HepG2 (cell line): Measurements from ENCODE around the gene CDC6. TPM values are rescaled to one million over a fixed set of nuclear protein-coding genes. Genes with fewer than 3 reads are reported as not detected.
A peak's percentile ranks its signal among the peaks of the same experiment; 100 is the strongest.

Source experiments
- AHR ChIP-seq: IDR thresholded peaks from 2 replicates; pipeline ENCODE4 v1.6.1; 2018; ENCODE audit warnings: missing genetic modification reagents, missing compliant biosample characterization
- ARHGAP35 ChIP-seq: sonication (generic); formaldehyde crosslinking; IDR thresholded peaks from 2 replicates; pipeline ENCODE4 v1.9.0; 2022; ENCODE audit warnings: mild to moderate bottlenecking, inconsistent platforms, moderate library complexity, missing genetic modification reagents, borderline replicate concordance
- BCL6 ChIP-seq: IDR thresholded peaks from 2 replicates; pipeline ENCODE4 v1.6.1; 2016; ENCODE audit warnings: missing genetic modification reagents, missing compliant biosample characterization
- KDM1A ChIP-seq: IDR thresholded peaks from 2 replicates; pipeline ENCODE4 v1.6.1; 2016; ENCODE audit warnings: missing compliant biosample characterization
- MTF2 ChIP-seq: sonication (generic); formaldehyde crosslinking; IDR thresholded peaks from 2 replicates; pipeline ENCODE4 v1.5.0; 2020; ENCODE audit warnings: missing genetic modification reagents, borderline replicate concordance
- NR2F6 ChIP-seq, 2 experiments: IDR thresholded peaks; 2 replicates each; pipeline ENCODE4 v1.6.1; 2016; ENCODE audit warnings: antibody characterized with exemption in 1 of 2, mild to moderate bottlenecking in 1 of 2
- SALL2 ChIP-seq: sonication (generic); formaldehyde crosslinking; IDR thresholded peaks from 2 replicates; pipeline ENCODE4 v1.8.1; 2023; ENCODE audit warnings: mild to moderate bottlenecking, missing genetic modification reagents, inconsistent platforms
- SIN3B ChIP-seq: fragments of 150-350 bp; IDR thresholded peaks from 2 replicates; pipeline ENCODE4 v1.6.1; 2014; ENCODE audit warnings: low read length
- SNRNP70 ChIP-seq: fragments of 200-400 bp; formaldehyde crosslinking; IDR thresholded peaks from 2 replicates; pipeline ENCODE4 v1.6.1; 2017; ENCODE audit warnings: mild to moderate bottlenecking, low read depth, low read length, moderate library complexity
- STAT5B ChIP-seq: sonication (generic); formaldehyde crosslinking; IDR thresholded peaks from 2 replicates; pipeline ENCODE4 v1.4.0; 2020; ENCODE audit warnings: missing genetic modification reagents
- TEAD2 ChIP-seq: sonication (generic); formaldehyde crosslinking; IDR thresholded peaks from 2 replicates; pipeline ENCODE4 v1.9.0; 2021; ENCODE audit warnings: missing genetic modification reagents
- THYN1 ChIP-seq: sonication (generic); formaldehyde crosslinking; IDR thresholded peaks from 2 replicates; pipeline ENCODE4 v1.8.1; 2023; ENCODE audit warnings: low read depth, mild to moderate bottlenecking, moderate library complexity, missing genetic modification reagents, borderline replicate concordance
- XRCC5 ChIP-seq: fragments of 200-400 bp; formaldehyde crosslinking; optimal IDR thresholded peaks from 2 replicates; pipeline ENCODE3; 2017; ENCODE audit warnings: mild to moderate bottlenecking, low read length
- ZC3H4 ChIP-seq: sonication (generic); formaldehyde crosslinking; IDR thresholded peaks from 2 replicates; pipeline ENCODE4 v1.4.0; 2020; ENCODE audit warnings: missing genetic modification reagents, borderline replicate concordance
- ZFAT ChIP-seq: sonication (generic); formaldehyde crosslinking; conservative IDR thresholded peaks from 2 replicates; pipeline ENCODE4 v1.8.1; 2023; ENCODE audit warnings: missing genetic modification reagents, inconsistent platforms
- ZFP37 ChIP-seq: sonication (generic); formaldehyde crosslinking; IDR thresholded peaks from 2 replicates; pipeline ENCODE4 v1.4.0; 2020; ENCODE audit warnings: missing genetic modification reagents, borderline replicate concordance
- ZNF10 ChIP-seq: sonication (generic); formaldehyde crosslinking; IDR thresholded peaks from 2 replicates; pipeline ENCODE4 v1.4.0; 2020; ENCODE audit warnings: mild to moderate bottlenecking, low read depth, missing genetic modification reagents, borderline replicate concordance
- ZNF253 ChIP-seq: sonication (generic); formaldehyde crosslinking; IDR thresholded peaks from 2 replicates; pipeline ENCODE4 v1.8.0; 2022; ENCODE audit warnings: mild to moderate bottlenecking, missing genetic modification reagents, borderline replicate concordance
- ZNF460 ChIP-seq: sonication (generic); formaldehyde crosslinking; IDR thresholded peaks from 2 replicates; pipeline ENCODE4 v1.5.1; 2020; ENCODE audit warnings: missing genetic modification reagents, mild to moderate bottlenecking, borderline replicate concordance
- ZNF552 ChIP-seq: sonication (generic); formaldehyde crosslinking; IDR thresholded peaks from 2 replicates; pipeline ENCODE4 v1.9.0; 2022; ENCODE audit warnings: missing genetic modification reagents, mild to moderate bottlenecking, borderline replicate concordance
- ZNF605 ChIP-seq: sonication (generic); formaldehyde crosslinking; IDR thresholded peaks from 2 replicates; pipeline ENCODE4 v1.8.0; 2022; ENCODE audit warnings: mild to moderate bottlenecking, missing genetic modification reagents
- ZNF644 ChIP-seq: IDR thresholded peaks from 2 replicates; pipeline ENCODE4 v1.6.1; 2016; ENCODE audit warnings: low read depth
- ZNF674 ChIP-seq: sonication (generic); formaldehyde crosslinking; IDR thresholded peaks from 2 replicates; pipeline ENCODE4 v1.5.0; 2020; ENCODE audit warnings: low read depth, mild to moderate bottlenecking, missing genetic modification reagents
- ZNF724P ChIP-seq: sonication (generic); formaldehyde crosslinking; IDR thresholded peaks from 2 replicates; pipeline ENCODE4 v1.8.0; 2022; ENCODE audit warnings: missing genetic modification reagents, borderline replicate concordance
- ZNF83 ChIP-seq: sonication (generic); formaldehyde crosslinking; IDR thresholded peaks from 2 replicates; pipeline ENCODE4 v1.4.0; 2020; ENCODE audit warnings: missing genetic modification reagents, mild to moderate bottlenecking, borderline replicate concordance
- ZSCAN20 ChIP-seq: sonication (generic); formaldehyde crosslinking; IDR thresholded peaks from 2 replicates; pipeline ENCODE4 v1.4.0; 2020; ENCODE audit warnings: missing genetic modification reagents, mild to moderate bottlenecking, borderline replicate concordance
- polyA plus RNA-seq, 8 experiments: library from polyadenylated mRNA; depleted of rRNA in 3 of 8; stranded (reverse) in 7 of 8; unstranded in 1 of 8; fragments of >200 nt; fragmentation: Illumina TruSeq in 4 of 8; extraction: Trizol in 4 of 8; gene quantifications; 2 replicates each; pipeline versions ENCODE4 v1.2.1 to v1.2.3, GENCODE V29; 2011 to 2016; ENCODE audit warnings: low read depth in 4 of 8, missing spikeins in 1 of 8, mixed read lengths in 1 of 8; ENCODE audit not compliant: insufficient read depth in 1 of 8
- total RNA-seq, 5 experiments: library from RNA; depleted of rRNA; stranded (reverse); fragments of >200 nt; fragmentation: Illumina TruSeq; extraction: Trizol; gene quantifications; 2 replicates each; pipeline ENCODE4 v1.2.3, GENCODE V29; 2016; ENCODE audit warnings: low read depth in 1 of 5
- TF ChIP-seq, protein P1 (sequence below): sonication (generic); formaldehyde crosslinking; IDR thresholded peaks from 2 replicates; pipeline ENCODE4 v1.5.0; 2020; ENCODE audit warnings: mild to moderate bottlenecking, missing genetic modification reagents
- TF ChIP-seq, protein P2 (sequence below): IDR thresholded peaks from 2 replicates; pipeline ENCODE4 v1.6.1; 2016; ENCODE audit warnings: control low read depth

The CDC6 gene
- total and polyA plus RNA-seq, 2 of the 13 experiments (the other 11 are each of a cell fraction or from before 2014, with no cell fraction given): 17.4 to 114 TPM

DNA sequence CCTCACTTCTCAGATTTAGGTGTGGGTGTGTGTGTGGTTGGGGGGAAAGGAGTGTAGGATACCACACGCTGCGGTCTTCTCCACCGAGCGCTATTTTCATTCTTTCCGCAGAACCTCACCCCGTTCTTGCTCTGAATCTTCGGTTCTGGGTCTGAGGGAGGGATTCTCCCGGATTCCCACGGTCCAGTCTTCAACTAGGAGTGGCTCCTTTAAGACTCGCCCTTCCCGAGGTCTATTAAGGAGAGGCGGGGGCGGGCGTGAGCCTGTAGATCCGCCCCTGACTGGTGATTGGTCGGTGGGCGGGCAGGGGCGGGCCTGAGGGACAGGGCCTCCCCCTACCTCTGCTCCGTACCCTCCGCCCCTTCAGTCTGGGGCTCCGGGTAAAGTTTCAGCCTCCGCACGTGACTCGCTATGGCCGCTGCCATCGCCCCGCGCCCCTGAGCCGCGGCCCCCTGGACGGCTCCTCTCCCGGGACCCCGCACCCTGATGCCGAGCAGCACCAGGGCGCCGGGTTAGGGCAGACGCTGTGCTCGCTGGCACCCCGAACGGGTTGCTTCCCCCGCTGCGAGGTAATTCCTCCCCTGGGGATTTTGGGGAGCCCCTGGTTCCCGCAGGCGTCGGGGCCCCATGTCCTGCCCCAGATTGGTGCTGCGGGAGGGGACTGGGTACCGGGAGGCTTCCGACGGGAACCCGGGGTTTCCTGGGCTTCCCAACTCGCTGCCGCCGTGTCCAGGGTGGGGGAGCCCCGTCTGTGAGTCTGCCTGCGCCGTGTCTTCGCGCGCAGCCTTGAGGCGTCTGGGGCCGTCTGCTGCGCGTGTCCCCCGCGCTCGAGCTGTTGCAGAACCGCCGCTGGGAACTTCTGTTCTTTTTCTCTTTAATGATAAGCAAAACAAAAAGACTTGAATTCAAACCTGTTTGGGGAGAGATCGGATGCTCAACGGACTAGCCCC is 30.5 kb downstream of the CDC6 start (continued):
- TF ChIP-seq TEAD2 (CRISPR knock-in tag) (no peak), AHR (CRISPR knock-in tag) (peak; percentile 90; the same call in 1 of the 2 replicates), STAT5B (CRISPR knock-in tag) (0 out of 2 replicates have a peak, but pooled peaks have one; percentile 18), ZNF605 (peak; percentile 96), ARHGAP35 (CRISPR knock-in tag) (peak; percentile 91; the same call in 1 of the 2 replicates), ZFP37 (CRISPR knock-in tag) (no peak), ZNF460 (CRISPR knock-in tag) (no peak), SALL2 (CRISPR knock-in tag) (peak; percentile 39; the same call in 1 of the 2 replicates), THYN1 (CRISPR knock-in tag) (no peak), MTF2 (no peak), ZFAT (CRISPR knock-in tag) (no peak; the same call in 1 of the 2 replicates), KDM1A (no peak), ZNF644 (CRISPR knock-in tag) (no peak), XRCC5 (peak; percentile 8), SIN3B (0 out of 2 replicates have a peak, but pooled peaks have one; percentile 17), ZC3H4 (CRISPR knock-in tag) (no peak), ZNF674 (no peak), ZNF552 (CRISPR knock-in tag) (no peak), ZNF724P (CRISPR knock-in tag) (no peak), SNRNP70 (no peak), ZNF253 (CRISPR knock-in tag) (no peak), BCL6 (CRISPR knock-in tag) (peak; percentile 69), ZNF83 (CRISPR knock-in tag) (no peak), ZSCAN20 (CRISPR knock-in tag) (peak; percentile 79; the same call in 1 of the 2 replicates), NR2F6 (IDR thresholded peaks at IDR 0.05) (no peak), NR2F6 (CRISPR knock-in tag; IDR thresholded peaks at IDR 0.05) (peak; percentile 53; the same call in 1 of the 2 replicates), ZNF10 (CRISPR knock-in tag) (no peak)
- TF ChIP-seq, protein P1, sequence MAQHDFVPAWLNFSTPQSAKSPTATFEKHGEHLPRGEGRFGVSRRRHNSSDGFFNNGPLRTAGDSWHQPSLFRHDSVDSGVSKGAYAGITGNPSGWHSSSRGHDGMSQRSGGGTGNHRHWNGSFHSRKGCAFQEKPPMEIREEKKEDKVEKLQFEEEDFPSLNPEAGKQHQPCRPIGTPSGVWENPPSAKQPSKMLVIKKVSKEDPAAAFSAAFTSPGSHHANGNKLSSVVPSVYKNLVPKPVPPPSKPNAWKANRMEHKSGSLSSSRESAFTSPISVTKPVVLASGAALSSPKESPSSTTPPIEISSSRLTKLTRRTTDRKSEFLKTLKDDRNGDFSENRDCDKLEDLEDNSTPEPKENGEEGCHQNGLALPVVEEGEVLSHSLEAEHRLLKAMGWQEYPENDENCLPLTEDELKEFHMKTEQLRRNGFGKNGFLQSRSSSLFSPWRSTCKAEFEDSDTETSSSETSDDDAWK (CRISPR knock-in tag): no peak
- TF ChIP-seq, protein P2, sequence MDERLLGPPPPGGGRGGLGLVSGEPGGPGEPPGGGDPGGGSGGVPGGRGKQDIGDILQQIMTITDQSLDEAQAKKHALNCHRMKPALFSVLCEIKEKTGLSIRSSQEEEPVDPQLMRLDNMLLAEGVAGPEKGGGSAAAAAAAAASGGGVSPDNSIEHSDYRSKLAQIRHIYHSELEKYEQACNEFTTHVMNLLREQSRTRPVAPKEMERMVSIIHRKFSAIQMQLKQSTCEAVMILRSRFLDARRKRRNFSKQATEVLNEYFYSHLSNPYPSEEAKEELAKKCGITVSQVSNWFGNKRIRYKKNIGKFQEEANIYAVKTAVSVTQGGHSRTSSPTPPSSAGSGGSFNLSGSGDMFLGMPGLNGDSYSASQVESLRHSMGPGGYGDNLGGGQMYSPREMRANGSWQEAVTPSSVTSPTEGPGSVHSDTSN: no peak
